NB4 (cell line): ENCODE measurements around the gene IL9R.
"Not testable (repeated sequence)": the region's sequence is repeated elsewhere in the genome, so short reads cannot be mapped to it uniquely, and the experiment has no call there.

ENCODE experiments used
- CTCF ChIP-seq: IDR thresholded peaks from one replicate; pipeline ENCODE4 v1.5.1; 2012; ENCODE audit warnings: low read depth, low read length
- MAX ChIP-seq: IDR thresholded peaks from 2 replicates; pipeline ENCODE4 v1.6.1; 2011; ENCODE audit warnings: low read depth, low read length
- MYC ChIP-seq: IDR thresholded peaks from 2 replicates; pipeline ENCODE4 v1.6.1; 2011; ENCODE audit warnings: low read depth, low read length
- POLR2A ChIP-seq: IDR thresholded peaks from 2 replicates; pipeline ENCODE4 v1.6.1; 2011; ENCODE audit warnings: mild to moderate bottlenecking; ENCODE audit not compliant: insufficient read length; ENCODE audit errors: extremely low read depth

DNA sequence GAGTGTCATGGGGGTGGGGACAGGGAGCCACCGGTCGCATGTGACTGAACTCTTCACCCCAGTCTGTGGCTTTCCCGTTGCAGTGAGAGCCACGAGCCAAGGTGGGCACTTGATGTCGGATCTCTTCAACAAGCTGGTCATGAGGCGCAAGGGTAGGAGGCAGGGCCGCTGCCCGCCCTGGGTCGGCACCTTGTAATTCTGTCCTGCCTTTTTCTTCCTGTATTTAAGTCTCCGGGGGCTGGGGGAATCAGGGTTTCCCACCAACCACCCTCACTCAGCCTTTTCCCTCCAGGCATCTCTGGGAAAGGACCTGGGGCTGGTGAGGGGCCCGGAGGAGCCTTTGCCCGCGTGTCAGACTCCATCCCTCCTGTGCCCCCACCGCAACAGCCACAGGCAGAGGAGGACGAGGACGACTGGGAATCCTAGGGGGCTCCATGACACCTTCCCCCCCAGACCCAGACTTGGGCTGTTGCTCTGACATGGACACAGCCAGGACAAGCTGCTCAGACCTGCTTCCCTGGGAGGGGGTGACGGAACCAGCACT lies 27.5 kb downstream of the IL9R start:
- TF ChIP-seq POLR2A, CTCF, MYC, MAX: not testable (repeated sequence)
